Measurements from ENCODE around the gene SLC9A9. TPM values are rescaled to one million over a fixed set of nuclear protein-coding genes. Genes with fewer than 3 reads are reported as not detected.

Gene SLC9A9
- total RNA-seq, 2 donors from 2014 or later = 4.3 to 5.2 TPM

DNA sequence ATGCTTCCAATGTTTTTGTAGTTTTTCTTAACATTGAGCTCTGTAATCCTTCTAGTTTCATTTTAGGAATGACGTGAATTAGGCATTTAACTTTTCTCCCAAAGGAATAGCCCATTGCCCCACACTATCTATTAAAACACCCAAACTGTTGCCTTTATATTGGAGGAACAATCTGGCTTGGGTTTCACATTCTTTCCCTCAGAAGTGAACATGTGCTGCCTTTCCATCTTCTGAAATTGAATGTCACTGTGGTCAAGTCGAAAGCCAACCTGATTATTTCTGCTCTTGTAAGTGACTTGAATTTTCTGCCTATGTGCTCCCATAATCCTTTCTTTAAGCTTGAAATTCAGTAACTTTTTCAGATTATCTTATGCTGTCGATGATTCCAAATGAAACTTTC lies 214.5 kb downstream of the SLC9A9 start:
- DNase-seq (no peak), ATAC-seq (replicated peaks in 1 of 2) (no peak)
- Mint-ChIP-seq H3K27me3 (ENCODE audit: low read depth) (no peaks in the 10 kb centered on the region), H3K27ac (no peak overlapping the region), H3K4me1 (ENCODE audit: low read depth) (no peaks in the 10 kb centered on the region), H3K36me3 (ENCODE audit: insufficient read depth in 2 of 2) (peaks cover 2 to 4% of the 10 kb centered on the region in 2 donors), H3K4me3 (no peak overlapping the region), H3K9me3 (peaks cover 4% of the 10 kb centered on the region in 2 donors)

- peaks cover 0 to 1% of the 10 kb centered on the region in 2 donors for H3K36me3 Mint-ChIP-seq (ENCODE audit: insufficient read depth in 2 of 2)
These were observed 218.5 kb downstream of the SLC9A9 start for GRCh38 chr3:143629726-143630125.

DNA sequence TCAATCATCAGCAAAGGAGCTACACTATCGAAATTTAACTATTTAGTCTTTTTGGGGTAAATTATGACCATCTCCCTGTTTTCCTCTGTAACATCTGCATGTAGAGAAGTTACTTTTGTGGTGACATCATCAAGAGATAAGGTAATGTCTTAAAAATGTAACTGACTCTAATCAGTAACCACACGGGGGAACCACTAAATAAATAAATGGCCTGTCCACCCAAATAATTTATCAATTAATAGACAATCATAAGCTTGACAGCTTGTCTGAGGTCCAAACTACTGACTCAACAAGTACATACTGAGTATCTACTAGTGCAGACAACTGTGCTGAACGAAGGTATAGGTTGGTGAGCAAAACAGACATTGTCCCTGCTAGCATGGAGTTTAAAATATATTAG lies 219.3 kb downstream of the SLC9A9 start:
- no peak for DNase-seq
- Mint-ChIP-seq H3K9me3 (peaks cover 0 to 1% of the 10 kb centered on the region in 2 donors), H3K27me3 (ENCODE audit: low read depth) (no peaks in the 10 kb centered on the region), H3K4me3 (no peak overlapping the region), H3K4me1 (ENCODE audit: low read depth) (peaks cover 9% of the 10 kb centered on the region), H3K36me3 (ENCODE audit: insufficient read depth in 2 of 2) (peaks cover 0 to 1% of the 10 kb centered on the region in 2 donors), H3K27ac (no peak overlapping the region)
- no peak for ATAC-seq (replicated peaks in 1 of 2)

More at GRCh38 chr3:143629726-143630125, 218.5 kb downstream of the SLC9A9 start:
- no peaks in the 10 kb centered on the region for H3K27me3 Mint-ChIP-seq (ENCODE audit: low read depth)
- peaks cover 0 to 1% of the 10 kb centered on the region in 2 donors for H3K9me3 Mint-ChIP-seq
- DNase-seq = no peak
- H3K4me1 Mint-ChIP-seq (ENCODE audit: low read depth) = peaks cover 9% of the 10 kb centered on the region
- H3K27ac Mint-ChIP-seq = no peak overlapping the region
- H3K4me3 Mint-ChIP-seq = no peak overlapping the region
- ATAC-seq (replicated peaks in 1 of 2) = no peak

DNA sequence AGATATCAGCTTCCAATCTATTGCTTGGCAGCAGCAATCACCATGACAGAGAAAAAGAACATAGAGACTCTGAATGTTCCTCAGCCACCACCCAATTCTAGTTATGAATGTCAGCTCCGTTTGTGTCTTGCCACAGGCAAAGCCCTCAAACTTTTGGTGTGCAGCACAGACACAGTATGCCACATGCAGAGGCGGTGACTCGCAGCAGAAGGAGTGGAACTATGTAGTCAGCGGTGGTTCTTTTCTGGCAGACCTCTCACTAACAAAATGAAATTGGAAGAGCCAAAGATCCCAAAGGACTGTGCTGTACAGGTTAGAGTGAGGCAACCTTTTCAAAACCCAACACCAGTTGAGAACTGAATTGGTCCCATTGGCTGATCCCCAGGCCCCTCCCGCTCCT lies 220.9 kb downstream of the SLC9A9 start:
- peaks cover 9% of the 10 kb centered on the region for H3K4me1 Mint-ChIP-seq (ENCODE audit: low read depth)
- H3K27ac Mint-ChIP-seq = no peak overlapping the region
- peaks cover 6% of the 10 kb centered on the region in 2 donors for H3K9me3 Mint-ChIP-seq
- H3K4me3 Mint-ChIP-seq = no peak overlapping the region
- H3K36me3 Mint-ChIP-seq (ENCODE audit: insufficient read depth in 2 of 2) = peaks cover 0 to 1% of the 10 kb centered on the region in 2 donors
- DNase-seq (peak; percentile 50 to 73), ATAC-seq (replicated peaks in 1 of 2) (peak; percentile 99 to 100)
- H3K27me3 Mint-ChIP-seq (ENCODE audit: low read depth) = no peaks in the 10 kb centered on the region

DNA sequence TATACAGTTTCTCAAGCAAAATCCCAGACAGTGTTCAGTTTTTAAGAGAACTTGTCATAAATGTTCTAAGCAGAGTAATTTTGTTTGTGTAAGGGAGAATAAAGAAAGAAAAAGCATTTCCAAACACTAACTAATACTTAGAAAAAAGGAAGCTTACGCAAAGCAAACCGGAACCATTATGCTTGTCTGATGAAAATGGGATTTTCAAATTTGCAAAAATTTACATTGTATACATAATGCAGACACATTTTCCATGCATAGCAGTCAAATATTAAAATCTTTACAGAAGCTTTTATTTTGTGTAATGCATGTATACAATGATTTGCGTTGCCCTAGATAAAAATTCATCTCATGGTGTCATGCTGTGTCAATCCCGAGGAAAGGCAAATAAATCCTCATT lies 229.0 kb downstream of the SLC9A9 start:
- no peaks in the 10 kb centered on the region for H3K27me3 Mint-ChIP-seq (ENCODE audit: low read depth)
- ATAC-seq (replicated peaks in 1 of 2) (no peak), DNase-seq (no peak)
- peaks cover 2 to 7% of the 10 kb centered on the region in 2 donors for H3K36me3 Mint-ChIP-seq (ENCODE audit: insufficient read depth in 2 of 2)
- no peaks in the 10 kb centered on the region for H3K4me1 Mint-ChIP-seq (ENCODE audit: low read depth)
- H3K4me3 Mint-ChIP-seq = no peak overlapping the region
- no peak overlapping the region for H3K27ac Mint-ChIP-seq
- peaks cover 6 to 11% of the 10 kb centered on the region in 2 donors for H3K9me3 Mint-ChIP-seq

GRCh38 chr3:143617050-143617449 lies 231.2 kb downstream of the SLC9A9 start:
- Mint-ChIP-seq H3K27me3 (ENCODE audit: low read depth) (no peaks in the 10 kb centered on the region), H3K4me1 (ENCODE audit: low read depth) (no peaks in the 10 kb centered on the region), H3K4me3 (no peak overlapping the region), H3K27ac (no peak overlapping the region), H3K9me3 (peaks cover 2 to 5% of the 10 kb centered on the region in 2 donors), H3K36me3 (ENCODE audit: insufficient read depth in 2 of 2) (peaks cover 2 to 7% of the 10 kb centered on the region in 2 donors)
- DNase-seq (no peak), ATAC-seq (replicated peaks in 1 of 2) (no peak)

GRCh38 chr3:143613226-143613625 lies 235.0 kb downstream of the SLC9A9 start:
- H3K27me3 Mint-ChIP-seq (ENCODE audit: low read depth) = no peaks in the 10 kb centered on the region
- ATAC-seq (replicated peaks in 1 of 2) (no peak), DNase-seq (no peak)
- no peak overlapping the region for H3K27ac Mint-ChIP-seq
- no peak overlapping the region for H3K4me3 Mint-ChIP-seq
- peaks cover 2 to 3% of the 10 kb centered on the region in 2 donors for H3K36me3 Mint-ChIP-seq (ENCODE audit: insufficient read depth in 2 of 2)
- H3K4me1 Mint-ChIP-seq (ENCODE audit: low read depth) = no peaks in the 10 kb centered on the region
- peaks cover 0 to 2% of the 10 kb centered on the region in 2 donors for H3K9me3 Mint-ChIP-seq

- H3K9me3 Mint-ChIP-seq = no peaks in the 10 kb centered on the region
- H3K27me3 Mint-ChIP-seq (ENCODE audit: low read depth) = no peaks in the 10 kb centered on the region
- H3K4me1 Mint-ChIP-seq (ENCODE audit: low read depth) = no peaks in the 10 kb centered on the region
- no peak overlapping the region for H3K4me3 Mint-ChIP-seq
- DNase-seq (no peak), ATAC-seq (replicated peaks in 1 of 2) (no peak)
- no peaks in the 10 kb centered on the region for H3K36me3 Mint-ChIP-seq (ENCODE audit: insufficient read depth in 2 of 2)
- no peak overlapping the region for H3K27ac Mint-ChIP-seq
These were observed 235.7 kb downstream of the SLC9A9 start for GRCh38 chr3:143612541-143612940.

DNA sequence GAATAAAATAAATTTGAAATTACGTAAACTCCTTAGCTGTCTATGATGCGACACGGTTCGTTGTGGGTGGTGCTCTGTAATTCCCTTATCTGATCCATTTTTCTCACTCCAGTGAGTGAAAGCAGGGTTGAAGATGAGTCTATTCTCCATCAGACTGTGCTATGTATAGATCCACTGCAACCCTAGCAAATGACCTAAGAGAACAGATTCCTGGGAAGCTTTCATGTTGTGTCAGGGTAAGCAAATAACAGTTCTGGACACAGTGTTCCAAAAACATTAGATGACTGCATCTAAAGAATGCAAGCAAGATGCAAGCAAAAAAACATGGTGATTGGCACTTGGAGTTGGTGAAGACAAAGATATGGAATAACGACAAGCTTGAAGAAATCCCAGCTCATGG lies 239.3 kb downstream of the SLC9A9 start:
- H3K4me3 Mint-ChIP-seq = no peak overlapping the region
- no peak for ATAC-seq (replicated peaks in 1 of 2)
- no peaks in the 10 kb centered on the region for H3K36me3 Mint-ChIP-seq (ENCODE audit: insufficient read depth in 2 of 2)
- DNase-seq = no peak
- no peaks in the 10 kb centered on the region for H3K4me1 Mint-ChIP-seq (ENCODE audit: low read depth)
- H3K9me3 Mint-ChIP-seq = no peaks in the 10 kb centered on the region
- no peak overlapping the region for H3K27ac Mint-ChIP-seq
- H3K27me3 Mint-ChIP-seq (ENCODE audit: low read depth) = no peaks in the 10 kb centered on the region

DNA sequence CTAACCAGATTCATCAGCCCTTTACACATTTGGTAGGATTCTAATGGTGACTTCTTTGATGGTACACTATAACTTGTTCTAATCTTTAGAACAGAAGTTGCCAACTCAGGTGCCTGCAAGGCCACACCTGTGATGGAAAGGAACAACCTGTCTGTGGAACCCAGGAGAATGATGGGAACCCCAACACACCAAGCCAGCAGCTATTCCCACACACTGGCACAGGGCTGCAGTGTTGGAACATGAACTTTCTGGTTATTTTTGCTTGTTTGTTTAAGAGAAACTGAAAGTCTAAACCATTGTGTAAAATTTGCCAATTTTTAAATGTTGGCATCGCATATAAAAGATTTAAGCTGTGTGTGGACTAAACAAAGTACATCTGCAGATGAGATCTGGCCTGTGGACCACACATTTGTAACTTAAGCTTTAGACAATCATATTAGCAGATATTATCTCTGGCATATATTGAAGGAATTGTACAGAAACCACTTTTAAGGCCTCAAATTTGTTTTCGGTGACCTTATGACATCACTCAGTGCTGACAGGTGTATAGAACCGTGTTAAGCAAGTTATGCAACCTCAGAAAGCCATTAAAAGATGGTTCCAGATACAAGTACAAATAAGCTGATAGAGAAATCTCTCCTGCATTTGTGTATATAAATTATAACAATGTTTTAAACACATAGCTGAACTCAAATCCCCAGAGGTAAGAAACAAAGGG lies 242.9 kb downstream of the SLC9A9 start:
- DNase-seq (no peak), ATAC-seq (replicated peaks in 1 of 2) (no peak)
- Mint-ChIP-seq H3K27ac (no peak overlapping the region), H3K36me3 (ENCODE audit: insufficient read depth in 2 of 2) (no peaks in the 10 kb centered on the region), H3K27me3 (ENCODE audit: low read depth) (no peaks in the 10 kb centered on the region), H3K4me3 (no peak overlapping the region), H3K9me3 (no peaks in the 10 kb centered on the region), H3K4me1 (ENCODE audit: low read depth) (no peaks in the 10 kb centered on the region)

- Mint-ChIP-seq H3K27me3 (ENCODE audit: low read depth) (no peaks in the 10 kb centered on the region), H3K4me3 (no peak overlapping the region), H3K27ac (no peak overlapping the region), H3K4me1 (ENCODE audit: low read depth) (no peaks in the 10 kb centered on the region), H3K9me3 (no peaks in the 10 kb centered on the region), H3K36me3 (ENCODE audit: insufficient read depth in 2 of 2) (no peaks in the 10 kb centered on the region)
- DNase-seq (no peak), ATAC-seq (replicated peaks in 1 of 2) (no peak)
These were observed 243.7 kb downstream of the SLC9A9 start for GRCh38 chr3:143604402-143605185.

GRCh38 chr3:143603774-143604173 lies 244.5 kb downstream of the SLC9A9 start:
- no peak for ATAC-seq (replicated peaks in 1 of 2)
- H3K4me3 Mint-ChIP-seq = no peak overlapping the region
- H3K4me1 Mint-ChIP-seq (ENCODE audit: low read depth) = no peaks in the 10 kb centered on the region

GRCh38 chr3:143601723-143602484 lies 246.4 kb downstream of the SLC9A9 start:
- DNase-seq (no peak), ATAC-seq (replicated peaks in 1 of 2) (no peak)
- Mint-ChIP-seq H3K9me3 (no peaks in the 10 kb centered on the region), H3K4me1 (ENCODE audit: low read depth) (no peaks in the 10 kb centered on the region), H3K4me3 (no peak overlapping the region), H3K36me3 (ENCODE audit: insufficient read depth in 2 of 2) (no peaks in the 10 kb centered on the region), H3K27ac (no peak overlapping the region), H3K27me3 (ENCODE audit: low read depth) (no peaks in the 10 kb centered on the region)

More at GRCh38 chr3:143603774-143604173, 244.5 kb downstream of the SLC9A9 start:
- H3K36me3 Mint-ChIP-seq (ENCODE audit: insufficient read depth in 2 of 2) = no peaks in the 10 kb centered on the region
- DNase-seq = no peak
- H3K27me3 Mint-ChIP-seq (ENCODE audit: low read depth) = no peaks in the 10 kb centered on the region
- no peak overlapping the region for H3K27ac Mint-ChIP-seq
- H3K9me3 Mint-ChIP-seq = no peaks in the 10 kb centered on the region
